Kidney epithelial cell (primary cell): ENCODE measurements around the gene HOXA6. TPM values are rescaled to one million over a fixed set of nuclear protein-coding genes. Genes with fewer than 3 reads are reported as not detected.
A peak's percentile ranks its signal among the peaks of the same experiment; 100 is the strongest.

ENCODE experiments used
- DNase-seq: peaks from one replicate; pipeline ENCODE4 v3.0.0-alpha.2; 2010; ENCODE audit warnings: low read depth
- H3K27me3 ChIP-seq: 2 replicates; pipeline ENCODE4 v1.6.0; 2011; ENCODE audit warnings: low read length; ENCODE audit not compliant: control insufficient read depth, insufficient read depth
- H3K36me3 ChIP-seq: 2 replicates; pipeline ENCODE4 v1.5.1; 2011; ENCODE audit warnings: low read length; ENCODE audit not compliant: control insufficient read depth, insufficient read depth
- H3K4me3 ChIP-seq: 2 replicates; pipeline ENCODE4 v1.5.1; 2011; ENCODE audit warnings: low read depth, mild to moderate bottlenecking, control low read depth, low read length
- total RNA-seq: library from RNA; depleted of rRNA; stranded (reverse); fragments of >200 nt; gene quantifications from 2 replicates; pipeline ENCODE4 v1.2.3, GENCODE V29; 2015
- TF ChIP-seq, protein P1 (sequence below): IDR thresholded peaks from 2 replicates; pipeline ENCODE4 v1.5.1; 2011; ENCODE audit warnings: mild to moderate bottlenecking, moderate library complexity, low read length, control low read depth, inconsistent platforms; ENCODE audit not compliant: insufficient read depth, poor library complexity, severe bottlenecking

The HOXA6 gene
- total RNA-seq, 1 donor from 2014 or later, result 4.8 TPM

DNA sequence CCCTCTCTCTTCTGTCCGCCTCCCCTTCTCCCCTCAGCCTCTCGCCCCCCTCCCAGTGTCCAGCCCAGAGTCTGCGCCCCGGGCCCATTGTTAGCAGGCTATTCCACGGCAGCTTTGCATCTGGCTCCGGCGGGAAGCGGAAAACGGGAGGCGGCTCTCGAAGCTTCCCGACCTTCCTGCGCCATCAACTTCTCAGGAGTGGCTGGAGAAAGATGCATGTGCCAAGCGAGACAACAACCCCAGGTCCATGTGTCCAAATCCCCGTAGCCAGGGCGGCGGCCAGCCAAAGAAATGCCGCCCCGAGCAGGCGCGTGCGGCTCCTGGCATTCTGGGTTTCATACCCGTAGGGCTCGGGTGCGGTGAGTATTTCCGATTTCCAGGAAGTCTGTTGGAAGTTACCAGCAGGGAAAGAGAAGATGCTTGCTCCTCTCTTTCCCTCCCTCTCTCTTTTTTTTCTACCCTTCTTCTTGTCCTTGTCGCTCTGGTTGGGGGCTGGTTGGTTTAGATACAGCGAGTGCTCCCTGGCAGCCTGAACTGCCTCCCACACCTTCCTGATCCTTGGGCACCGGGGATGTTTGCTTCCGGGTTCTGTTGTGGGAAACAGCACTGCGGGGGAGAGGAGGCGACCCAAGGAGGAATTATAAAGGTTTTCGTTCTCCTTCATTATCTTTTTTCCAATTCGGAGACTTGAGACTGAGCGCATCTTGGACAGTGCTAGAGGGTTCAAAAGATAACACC lies 43.9 kb downstream of the HOXA6 start:
- H3K4me3 ChIP-seq, result peak overlapping the region; percentile 31
- TF ChIP-seq, protein P1, sequence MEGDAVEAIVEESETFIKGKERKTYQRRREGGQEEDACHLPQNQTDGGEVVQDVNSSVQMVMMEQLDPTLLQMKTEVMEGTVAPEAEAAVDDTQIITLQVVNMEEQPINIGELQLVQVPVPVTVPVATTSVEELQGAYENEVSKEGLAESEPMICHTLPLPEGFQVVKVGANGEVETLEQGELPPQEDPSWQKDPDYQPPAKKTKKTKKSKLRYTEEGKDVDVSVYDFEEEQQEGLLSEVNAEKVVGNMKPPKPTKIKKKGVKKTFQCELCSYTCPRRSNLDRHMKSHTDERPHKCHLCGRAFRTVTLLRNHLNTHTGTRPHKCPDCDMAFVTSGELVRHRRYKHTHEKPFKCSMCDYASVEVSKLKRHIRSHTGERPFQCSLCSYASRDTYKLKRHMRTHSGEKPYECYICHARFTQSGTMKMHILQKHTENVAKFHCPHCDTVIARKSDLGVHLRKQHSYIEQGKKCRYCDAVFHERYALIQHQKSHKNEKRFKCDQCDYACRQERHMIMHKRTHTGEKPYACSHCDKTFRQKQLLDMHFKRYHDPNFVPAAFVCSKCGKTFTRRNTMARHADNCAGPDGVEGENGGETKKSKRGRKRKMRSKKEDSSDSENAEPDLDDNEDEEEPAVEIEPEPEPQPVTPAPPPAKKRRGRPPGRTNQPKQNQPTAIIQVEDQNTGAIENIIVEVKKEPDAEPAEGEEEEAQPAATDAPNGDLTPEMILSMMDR, result no peak
- no peaks in the 10 kb centered on the region for H3K36me3 ChIP-seq
- no peaks in the 10 kb centered on the region for H3K27me3 ChIP-seq
- no peak for DNase-seq

- peak within 1 kb of the TSS; percentile 31 for H3K4me3 ChIP-seq
- DNase-seq, result no peak
- H3K27me3 ChIP-seq, result no peaks in the 10 kb centered on the region
Measured at GRCh38 chr7:27102581-27103442, 44.8 kb downstream of the HOXA6 start, which contains the start of gene HOXA2. HOXA2 (minus strand) TSS chr7:27102683; CDS start chr7:27102500, 183 bp downstream.

GRCh38 chr7:27101957-27102580 lies 45.5 kb downstream of the HOXA6 start:
- TF ChIP-seq, protein P1, result no peak
- no peak for DNase-seq
- Histone ChIP-seq H3K27me3 (no peaks in the 10 kb centered on the region), H3K36me3 (no peaks in the 10 kb centered on the region), H3K4me3 (peak overlapping the region; percentile 31)

More at GRCh38 chr7:27102581-27103442, 44.8 kb downstream of the HOXA6 start, which contains the start of gene HOXA2:
- H3K36me3 ChIP-seq, result no peaks in the 10 kb centered on the region
- TF ChIP-seq, protein P1, result no peak

DNA sequence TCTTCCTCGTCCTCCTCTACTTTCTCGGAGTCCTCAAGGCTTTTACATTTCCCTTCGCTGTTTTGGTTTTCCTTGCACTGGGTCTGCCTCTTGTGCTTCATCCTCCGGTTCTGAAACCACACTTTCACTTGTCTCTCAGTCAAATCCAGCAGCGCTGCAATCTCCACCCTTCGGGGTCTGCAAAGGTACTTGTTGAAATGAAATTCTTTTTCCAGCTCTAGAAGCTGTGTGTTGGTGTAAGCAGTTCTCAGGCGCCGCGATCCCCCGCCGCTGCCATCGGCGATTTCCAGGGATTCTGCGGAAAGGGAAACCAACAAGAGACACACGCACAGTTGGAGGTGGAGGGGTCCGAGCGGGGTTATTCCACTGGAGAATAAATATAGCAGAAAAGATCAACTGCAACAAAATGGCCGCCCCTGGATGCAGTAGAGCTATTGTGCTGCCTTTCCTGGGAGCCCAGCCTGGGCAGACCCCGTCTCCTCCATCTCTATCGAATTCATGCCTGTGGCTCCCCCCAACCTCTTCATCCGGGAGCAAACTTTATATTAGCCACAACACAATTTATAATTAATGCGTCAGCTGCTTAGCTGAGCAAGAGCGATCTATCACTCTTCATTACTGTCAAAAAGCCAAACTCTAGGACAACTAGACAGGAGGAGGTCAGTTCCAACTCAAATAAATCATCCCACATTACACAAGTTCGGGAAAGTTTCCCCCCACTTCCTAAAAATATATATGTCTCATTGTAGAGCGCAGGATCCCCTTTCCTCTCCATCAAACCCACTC lies 46.2 kb downstream of the HOXA6 start:
- TF ChIP-seq, protein P1, result no peak
- peak overlapping the region; percentile 31 for H3K4me3 ChIP-seq
- DNase-seq, result no peak
- H3K27me3 ChIP-seq, result no peaks in the 10 kb centered on the region
- H3K36me3 ChIP-seq, result no peaks in the 10 kb centered on the region

- DNase-seq, result no peak
- TF ChIP-seq, protein P1, result no peak
- no peaks in the 10 kb centered on the region for H3K36me3 ChIP-seq
- H3K4me3 ChIP-seq, result peak overlapping the region; percentile 31
- H3K27me3 ChIP-seq, result no peaks in the 10 kb centered on the region
Measured at GRCh38 chr7:27100694-27101170, 46.8 kb downstream of the HOXA6 start.
